ENCODE results near the gene RPL12.
A peak's percentile ranks its signal among the peaks of the same experiment; 100 is the strongest.

The RPL12 gene

DNA sequence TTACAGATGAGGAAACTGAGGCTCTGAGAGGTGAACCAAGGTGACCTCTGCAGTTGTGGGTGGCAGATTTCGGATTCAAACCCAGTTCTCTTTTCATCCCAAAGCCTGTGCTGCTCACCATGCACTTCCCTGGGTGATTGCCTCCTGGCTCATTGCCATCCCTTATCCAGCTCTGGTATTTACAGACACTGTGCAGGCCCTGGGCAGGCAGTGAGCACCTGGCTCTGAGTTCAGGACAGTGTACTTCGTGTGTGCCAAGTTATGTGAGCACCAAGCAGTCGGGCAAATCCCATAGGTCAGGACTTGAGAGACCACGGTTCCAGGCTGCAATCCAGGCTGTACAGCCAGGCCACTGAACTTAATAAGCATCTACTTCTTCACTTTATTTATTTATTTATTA is 1.5 kb upstream of the RPL12 start:
- no peak overlapping the region; the same call in 1 of the 2 replicates for H3K4me3 ChIP-seq (ENCODE audit: low read length)
- TF ChIP-seq ZNF274 (IDR thresholded peaks at IDR 0.05; ENCODE audit: low read depth, low read length) = no peak

DNA sequence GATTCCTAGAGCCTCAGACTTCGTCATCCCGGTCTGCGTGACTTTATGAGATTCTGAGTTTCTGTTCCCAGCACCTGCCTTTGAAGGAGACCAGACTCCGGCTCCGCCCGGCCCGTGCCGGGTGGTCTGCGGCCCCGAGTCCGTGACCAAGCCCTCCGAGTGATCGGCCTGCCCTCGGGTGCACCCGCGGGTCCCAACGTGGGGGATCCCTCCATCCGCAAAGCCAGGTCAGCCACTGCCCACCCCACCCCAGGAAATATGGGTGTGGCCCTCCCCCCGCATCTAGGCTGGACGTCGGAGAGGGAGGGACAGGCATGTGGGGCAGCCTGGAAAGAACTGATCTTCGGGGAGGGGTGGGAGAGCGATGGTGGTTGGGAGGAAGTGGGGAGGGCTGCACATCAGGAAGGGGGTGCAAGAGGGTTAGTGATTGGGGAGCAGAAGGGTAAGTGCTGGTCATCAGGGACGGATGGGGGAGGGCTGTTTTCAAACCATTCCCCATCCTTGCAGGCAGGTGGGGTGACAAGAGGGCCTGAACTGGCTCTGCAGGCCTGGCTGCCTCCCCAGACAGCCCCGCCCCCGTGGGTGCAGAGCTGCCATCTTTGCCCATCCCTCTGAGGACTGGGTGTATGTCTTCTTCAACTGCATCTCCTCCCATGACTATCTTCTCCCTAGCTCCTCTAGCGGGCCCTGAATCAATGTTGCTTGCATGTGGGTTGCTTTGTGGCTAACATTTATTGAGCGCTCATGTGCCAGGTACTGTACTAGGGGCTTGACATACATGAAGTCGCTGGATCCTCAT is 851 bp upstream of the RPL12 start:
- TF ChIP-seq ZNF274 (IDR thresholded peaks at IDR 0.05; ENCODE audit: low read depth, low read length) = no peak
- H3K4me3 ChIP-seq (ENCODE audit: low read length) = peak overlapping the region; percentile 99

DNA sequence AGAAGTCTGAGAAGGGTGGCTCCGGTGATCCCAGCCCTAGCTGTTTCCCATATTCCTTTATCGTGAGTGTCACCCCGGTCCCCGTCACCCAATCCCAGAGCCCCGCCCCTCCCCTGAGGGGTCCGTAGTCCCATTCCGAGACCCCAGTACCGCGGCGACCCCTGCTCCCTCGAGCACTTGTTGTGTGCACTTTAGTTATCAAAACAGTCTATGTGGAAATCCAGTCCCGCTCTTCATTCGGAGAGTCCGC is 327 bp upstream of the RPL12 start:
- no peak for TF ChIP-seq ZNF274 (IDR thresholded peaks at IDR 0.05; ENCODE audit: low read depth, low read length)
- peak overlapping the region; percentile 99 for H3K4me3 ChIP-seq (ENCODE audit: low read length)

DNA sequence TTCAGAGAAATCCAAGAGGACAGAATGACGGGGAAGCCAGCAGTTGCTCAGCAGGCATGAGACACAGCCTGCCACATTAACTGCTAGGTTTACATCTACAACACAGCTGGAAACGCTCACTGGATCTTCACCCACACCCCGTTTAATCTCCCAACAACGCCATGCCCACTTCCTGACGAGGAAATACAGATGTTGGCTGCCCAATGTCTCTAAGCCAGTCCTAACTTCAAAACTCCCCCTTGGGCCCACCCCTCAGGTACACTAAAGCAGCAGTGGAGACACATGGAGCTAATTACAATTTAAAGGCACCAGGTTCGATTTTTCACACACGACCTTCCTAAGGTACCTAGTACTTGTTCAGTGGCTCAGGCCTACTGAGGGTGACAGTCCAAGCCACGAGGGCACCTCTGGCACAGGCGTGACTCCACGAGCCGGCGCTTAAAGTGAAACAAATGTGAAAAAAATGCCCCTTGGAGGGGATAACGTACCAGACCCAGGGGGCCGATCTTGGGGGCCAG is 904 bp downstream of the RPL12 start:
- H3K4me3 ChIP-seq (ENCODE audit: low read length) = peak overlapping the region; percentile 99
- no peak for TF ChIP-seq ZNF274 (IDR thresholded peaks at IDR 0.05; ENCODE audit: low read depth, low read length)

DNA sequence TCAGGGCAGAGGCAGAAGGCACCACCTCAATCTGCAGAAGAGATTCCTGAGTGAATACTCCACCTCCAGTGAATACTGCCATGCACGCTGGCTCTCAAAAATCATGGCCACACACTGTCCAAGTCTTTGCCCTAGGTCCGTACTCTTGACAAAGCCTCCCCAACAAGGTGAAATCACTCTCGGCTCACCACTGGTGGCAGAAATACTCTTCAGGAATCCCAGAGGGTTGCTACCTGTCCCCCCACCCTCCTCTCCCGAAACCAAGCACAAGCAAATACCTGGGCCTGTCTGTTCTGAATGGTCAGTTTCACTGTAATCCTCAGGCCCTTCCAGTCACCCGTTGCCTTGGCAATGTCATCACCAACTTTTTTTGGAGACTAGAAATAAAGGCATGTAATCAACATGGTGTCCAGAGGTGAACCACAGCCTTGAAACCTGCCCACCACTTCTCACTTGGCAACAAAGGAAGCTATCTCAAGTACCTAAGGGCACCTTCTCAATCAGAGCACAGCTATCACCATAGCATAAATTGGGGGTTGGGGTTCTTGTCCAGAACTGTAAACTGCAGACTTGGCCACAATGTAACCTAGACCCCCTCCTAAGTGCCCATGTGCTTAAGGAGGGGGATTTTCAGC is 1.8 kb downstream of the RPL12 start:
- peak overlapping the region; percentile 99 for H3K4me3 ChIP-seq (ENCODE audit: low read length)
- TF ChIP-seq ZNF274 (IDR thresholded peaks at IDR 0.05; ENCODE audit: low read depth, low read length) = no peak

DNA sequence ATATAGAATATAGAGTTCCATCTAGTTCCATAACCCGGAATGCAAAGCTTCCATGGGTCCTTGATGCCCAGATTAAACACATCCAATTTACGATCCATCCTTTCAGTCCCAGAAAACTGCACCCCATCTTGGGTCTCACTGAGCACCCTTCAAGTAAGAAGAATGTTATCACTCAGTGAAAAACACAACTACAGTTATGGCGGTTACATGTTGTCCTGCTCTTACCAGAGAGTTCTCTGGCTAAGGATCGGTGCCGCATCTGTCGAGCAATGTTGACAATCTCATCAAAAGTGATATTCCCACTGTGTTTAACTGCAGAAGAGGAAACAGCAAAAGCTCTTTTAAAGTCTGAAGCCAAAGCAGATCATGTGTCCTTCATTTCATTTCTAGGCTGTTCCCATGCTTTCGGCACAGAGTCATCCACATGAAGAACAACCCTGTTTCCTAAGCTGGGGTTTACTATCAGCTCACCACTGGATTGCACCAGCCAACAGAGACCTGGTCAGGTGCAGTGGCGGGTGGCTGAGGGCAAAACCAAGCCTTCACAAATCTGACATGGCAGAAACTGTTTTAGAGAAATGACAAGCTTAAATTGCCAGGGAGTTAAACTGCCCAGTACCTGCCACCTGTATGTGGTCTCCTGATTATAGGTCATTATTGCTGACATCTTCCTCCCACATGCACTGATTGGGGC is 2.9 kb downstream of the RPL12 start:
- no peak for TF ChIP-seq ZNF274 (IDR thresholded peaks at IDR 0.05; ENCODE audit: low read depth, low read length)
- H3K4me3 ChIP-seq (ENCODE audit: low read length) = peak overlapping the region; percentile 99; the same call in 1 of the 2 replicates

DNA sequence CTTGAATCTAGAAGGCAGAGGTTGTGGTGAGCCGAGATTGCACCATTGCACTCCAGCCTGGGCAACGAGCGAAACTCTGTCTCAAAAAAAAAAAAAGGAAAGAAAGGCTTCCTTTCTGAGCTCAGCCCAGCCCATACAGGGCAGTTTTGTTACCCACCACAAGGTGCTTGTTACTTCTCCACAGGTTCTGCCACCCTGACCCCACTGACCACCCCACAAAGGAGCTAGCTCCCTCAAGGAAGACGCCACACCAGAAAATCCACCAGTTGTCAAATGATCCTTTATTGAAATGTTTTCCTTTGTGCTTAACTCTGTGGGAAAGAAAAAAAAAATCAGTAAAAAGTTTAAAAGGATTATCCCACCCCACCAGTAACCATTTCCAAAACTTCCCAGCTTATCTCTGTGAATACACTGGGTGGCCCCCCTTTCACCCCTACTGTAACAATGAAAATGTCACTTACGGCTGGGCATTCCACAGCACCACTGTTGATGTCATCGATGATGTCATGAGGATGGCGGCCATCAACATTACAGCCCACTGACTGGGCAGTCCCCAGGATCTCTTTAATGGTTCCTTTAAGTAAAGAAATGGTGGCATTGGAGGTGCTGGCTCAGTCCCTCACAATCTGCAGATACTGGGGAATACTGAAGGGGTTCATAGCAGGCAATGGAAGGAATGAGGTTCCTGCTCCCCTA is 3.6 kb downstream of the RPL12 start:
- H3K4me3 ChIP-seq (ENCODE audit: low read length) = no peak overlapping the region
- no peak for TF ChIP-seq ZNF274 (IDR thresholded peaks at IDR 0.05; ENCODE audit: low read depth, low read length)

DNA sequence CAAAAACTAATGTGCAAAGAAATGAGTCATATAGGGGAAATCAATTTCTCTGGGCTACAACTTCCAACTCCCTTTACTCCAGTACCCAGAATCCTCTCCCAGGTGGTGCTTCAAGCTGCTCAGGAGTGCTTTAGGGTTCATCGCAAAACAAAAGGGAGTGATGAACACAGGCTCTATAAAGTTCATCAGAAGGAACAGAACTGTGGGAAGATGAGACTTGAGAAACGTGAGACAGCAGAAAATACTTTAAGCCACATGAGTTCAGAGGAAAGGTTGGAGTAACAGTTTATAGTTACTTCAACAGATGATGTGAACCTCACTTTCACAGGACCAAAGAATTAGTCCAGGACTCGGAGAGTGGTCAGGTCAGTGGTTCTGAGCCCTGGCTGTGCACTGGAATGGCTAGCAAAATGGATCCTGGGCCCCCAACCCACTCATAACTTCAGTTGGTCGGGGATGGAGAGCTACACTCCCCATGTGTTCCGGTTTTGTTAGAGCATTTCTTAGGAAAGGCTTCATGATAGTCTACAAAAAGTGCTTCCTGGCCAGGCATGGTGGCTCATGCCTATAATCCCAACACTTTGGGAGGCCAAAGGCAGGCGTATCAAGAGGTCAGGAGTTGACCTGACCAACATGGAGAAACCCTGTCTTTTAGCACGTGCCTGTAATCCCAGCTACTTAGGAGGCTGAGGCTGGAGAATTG is 4.3 kb downstream of the RPL12 start:
- no peak for TF ChIP-seq ZNF274 (IDR thresholded peaks at IDR 0.05; ENCODE audit: low read depth, low read length)
- no peak overlapping the region for H3K4me3 ChIP-seq (ENCODE audit: low read length)

DNA sequence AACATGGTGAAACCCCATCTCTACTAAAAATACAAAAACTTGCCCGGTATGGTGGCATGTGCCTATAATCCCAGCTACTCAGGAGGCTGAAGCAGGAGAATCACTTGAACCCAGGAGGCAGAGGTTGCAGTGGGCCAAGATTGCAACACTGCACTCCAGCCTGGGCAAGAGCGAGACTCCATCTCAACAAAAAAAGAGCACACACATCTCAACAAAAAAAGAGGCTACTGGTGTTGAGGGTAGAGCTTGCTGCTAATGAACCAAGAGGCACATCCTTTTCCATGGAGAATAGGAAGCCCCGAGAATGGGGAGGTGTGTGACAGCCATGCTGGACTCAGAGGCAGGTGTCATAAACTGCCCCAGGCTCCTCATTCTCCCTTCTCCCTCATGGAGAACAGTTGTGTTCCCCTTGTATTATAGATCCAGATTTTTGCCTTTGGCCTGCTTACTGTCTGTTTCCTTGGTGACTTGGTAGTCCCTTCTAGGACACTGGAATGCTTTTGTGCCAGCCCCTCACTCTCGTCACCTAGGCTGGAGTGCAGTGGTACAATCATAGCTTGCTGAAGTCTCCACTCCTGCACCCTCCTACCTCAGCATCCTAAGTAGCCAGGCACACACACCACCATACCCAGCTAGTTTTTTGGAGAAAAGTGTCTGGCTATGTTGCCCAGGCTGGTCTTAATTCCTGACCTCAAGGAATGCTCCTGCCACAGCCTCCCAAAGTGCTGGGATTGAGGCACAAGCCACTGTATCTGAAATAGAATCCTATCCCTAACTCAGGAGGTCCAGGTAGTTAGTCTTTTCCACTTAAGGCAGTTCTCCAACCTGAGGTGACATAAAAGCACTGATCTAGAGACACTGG is 5.1 kb downstream of the RPL12 start:
- TF ChIP-seq ZNF274 (IDR thresholded peaks at IDR 0.05; ENCODE audit: low read depth, low read length) = no peak
- no peak overlapping the region for H3K4me3 ChIP-seq (ENCODE audit: low read length)

DNA sequence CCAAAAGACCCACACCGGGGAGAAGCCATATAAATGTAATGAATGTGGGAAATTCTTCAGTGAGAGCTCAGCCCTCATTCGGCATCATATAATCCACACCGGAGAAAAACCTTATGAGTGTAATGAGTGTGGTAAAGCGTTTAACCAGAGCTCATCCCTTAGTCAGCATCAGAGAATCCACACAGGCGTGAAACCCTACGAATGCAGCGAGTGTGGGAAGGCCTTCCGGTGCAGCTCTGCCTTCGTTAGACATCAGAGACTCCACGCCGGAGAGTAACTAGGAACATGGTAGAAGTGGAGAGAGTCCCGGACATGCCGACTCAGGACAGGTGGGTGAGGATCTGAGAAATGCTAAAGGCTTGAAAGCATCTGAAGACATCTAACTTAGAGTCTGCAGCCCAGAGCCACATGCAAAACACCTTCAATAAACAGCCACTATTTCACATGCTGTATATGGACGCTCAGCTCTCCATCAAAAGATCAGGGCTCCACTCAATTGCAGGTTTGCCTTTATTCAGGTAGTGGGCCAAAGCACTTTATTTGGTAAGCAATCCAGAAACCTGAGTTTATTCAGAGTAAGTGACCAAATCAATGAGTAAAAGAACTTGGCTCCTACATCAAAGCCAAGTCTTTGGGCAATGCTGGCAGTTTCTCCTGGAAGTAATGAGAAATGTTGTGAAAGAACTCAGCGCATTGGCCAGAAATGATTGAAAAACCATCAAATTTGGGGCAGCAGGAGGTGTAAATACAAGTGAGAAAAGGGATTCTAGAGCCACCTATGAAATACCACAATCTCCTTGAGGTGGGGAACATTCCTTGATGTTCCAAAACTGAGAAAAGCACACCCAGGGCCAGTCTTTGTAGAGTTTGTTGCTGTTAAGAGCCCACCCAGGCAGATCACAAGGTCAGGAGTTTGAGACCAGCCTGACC is 6.0 kb downstream of the RPL12 start:
- peak; percentile 6; the same call in 1 of the 2 replicates for TF ChIP-seq ZNF274 (IDR thresholded peaks at IDR 0.05; ENCODE audit: low read depth, low read length)
- H3K4me3 ChIP-seq (ENCODE audit: low read length) = no peak overlapping the region

DNA sequence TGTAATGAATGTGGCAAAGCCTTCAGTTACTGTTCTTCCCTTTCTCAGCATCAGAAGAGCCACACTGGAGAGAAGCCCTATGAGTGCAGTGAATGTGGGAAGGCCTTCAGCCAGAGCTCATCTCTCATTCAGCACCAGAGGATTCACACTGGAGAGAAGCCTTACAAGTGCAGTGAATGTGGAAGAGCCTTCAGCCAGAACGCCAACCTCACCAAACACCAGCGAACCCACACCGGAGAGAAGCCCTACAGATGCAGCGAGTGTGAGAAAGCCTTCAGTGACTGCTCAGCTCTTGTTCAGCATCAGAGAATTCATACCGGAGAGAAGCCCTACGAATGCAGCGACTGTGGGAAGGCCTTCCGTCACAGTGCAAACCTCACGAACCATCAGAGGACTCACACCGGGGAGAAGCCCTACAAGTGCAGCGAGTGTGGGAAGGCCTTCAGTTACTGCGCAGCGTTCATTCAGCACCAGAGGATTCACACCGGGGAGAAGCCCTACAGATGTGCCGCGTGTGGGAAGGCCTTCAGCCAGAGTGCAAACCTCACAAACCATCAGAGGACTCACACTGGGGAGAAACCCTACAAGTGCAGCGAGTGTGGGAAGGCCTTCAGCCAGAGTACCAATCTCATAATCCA is 6.8 kb downstream of the RPL12 start:
- peak; percentile 91 for TF ChIP-seq ZNF274 (IDR thresholded peaks at IDR 0.05; ENCODE audit: low read depth, low read length)
- no peak overlapping the region for H3K4me3 ChIP-seq (ENCODE audit: low read length)
